Panc1 (cell line): ENCODE measurements around the gene HTR3D. TPM values are rescaled to one million over a fixed set of nuclear protein-coding genes. Genes with fewer than 3 reads are reported as not detected.
"Not testable (repeated sequence)": the region's sequence is repeated elsewhere in the genome, so short reads cannot be mapped to it uniquely, and the experiment has no call there.

ENCODE experiments used
- ATAC-seq: fragments of 200-7000 bp; cut with Tn5 transposase; 2 replicates; pipeline ENCODE4 v1.9.1; 2020; ENCODE audit warnings: mild to moderate bottlenecking, moderate library complexity
- BruUV-seq: library from RNA; stranded (reverse); fragments of 400-500 nt; replicated peaks from 2 replicates; lab custom pipeline; 2021; lab: Mats Ljungman, UMichigan
- CTCF ChIA-PET: fragments of 300-600 bp; sonication (Branson Sonifier 250); formaldehyde crosslinking; loops from one replicate; lab custom pipeline; 2022; ENCODE audit warnings: antibody characterized with exemption; lab: Charles Lee
- POLR2A ChIA-PET: fragments of 300-600 bp; sonication (Branson Sonifier 250); formaldehyde crosslinking; loops from one replicate; lab custom pipeline; 2022; ENCODE audit warnings: antibody characterized with exemption; lab: Charles Lee
- DNase-seq: peaks from one replicate; pipeline ENCODE4 v3.0.0-alpha.2; 2010; ENCODE audit warnings: low read depth, low spot score
- H3K27ac ChIP-seq: 2 replicates; pipeline ENCODE4 v1.5.1; 2011; ENCODE audit warnings: mild to moderate bottlenecking, low read length, inconsistent platforms
- H3K27me3 ChIP-seq: fragments of 200-500 bp; sonication (Bioruptor generic); 2 replicates; pipeline ENCODE4 v1.6.0; 2014; ENCODE audit warnings: low read length, inconsistent platforms; ENCODE audit not compliant: control insufficient read depth, insufficient read depth
- H3K36me3 ChIP-seq: fragments of 200-500 bp; sonication (Bioruptor generic); 2 replicates; pipeline ENCODE4 v1.5.1; 2014; ENCODE audit warnings: inconsistent platforms, mild to moderate bottlenecking, low read length, moderate library complexity; ENCODE audit not compliant: control insufficient read depth, insufficient read depth
- H3K4me1 ChIP-seq: 2 replicates; pipeline ENCODE4 v1.5.1; 2011; ENCODE audit warnings: inconsistent platforms, mild to moderate bottlenecking, low read length, moderate library complexity; ENCODE audit not compliant: control insufficient read depth, insufficient read depth
- H3K4me3 ChIP-seq, 2 experiments: 2 replicates each; pipeline ENCODE4 v1.5.1; 2011 to 2012; ENCODE audit warnings: low read depth in 2 of 2, low read length in 2 of 2, mild to moderate bottlenecking in 2 of 2, inconsistent platforms in 1 of 2, moderate library complexity in 1 of 2
- H3K9me3 ChIP-seq: fragments of 200-500 bp; sonication (Bioruptor generic); 2 replicates; pipeline ENCODE4 v1.5.1; 2014; ENCODE audit warnings: low read depth, mild to moderate bottlenecking, inconsistent platforms, low read length, moderate library complexity; ENCODE audit not compliant: control insufficient read depth, insufficient read depth
- POLR2AphosphoS5 ChIP-seq: IDR thresholded peaks from 2 replicates; pipeline ENCODE4 v1.6.1; 2012; ENCODE audit warnings: mild to moderate bottlenecking, low read depth, low read length, moderate library complexity
- SIN3A ChIP-seq: IDR thresholded peaks from 2 replicates; pipeline ENCODE4 v1.6.1; 2012; ENCODE audit warnings: low read depth, mild to moderate bottlenecking, low read length, moderate library complexity, borderline replicate concordance; ENCODE audit not compliant: insufficient read depth
- TCF7L2 ChIP-seq: IDR thresholded peaks from 2 replicates; pipeline ENCODE4 v1.6.1; 2011; ENCODE audit warnings: mild to moderate bottlenecking, low read depth, low read length, inconsistent platforms
- in situ Hi-C: cut with HindIII; loops from 2 replicates; pipeline ENCODE4 v1.10.0; 2016; ENCODE audit warnings: low sequenced_read_pairs, low pct_unique_long_range_greater_than_20kb
- intact Hi-C: fragments of 100-400 bp; cut with micrococcal nuclease; formaldehyde crosslinking; loops from one replicate; pipeline ENCODE4 v1.10.0; 2022; ENCODE audit not compliant: unreplicated experiment
- total RNA-seq: library from RNA; stranded (reverse); gene quantifications from one replicate; pipeline ENCODE4 v1.2.1, GENCODE V29; 2021; ENCODE audit not compliant: unreplicated experiment
- TF ChIP-seq, protein P1 (sequence below): fragments of 450-650 bp; IDR thresholded peaks from 2 replicates; pipeline ENCODE4 v1.5.1; 2017; ENCODE audit warnings: mild to moderate bottlenecking
- TF ChIP-seq, protein P2 (sequence below), 2 experiments: IDR thresholded peaks; 2 replicates each; pipeline ENCODE4 v1.6.1; 2011 to 2012; ENCODE audit warnings: low read depth in 2 of 2, control low read depth in 1 of 2, low read length in 1 of 2, mild to moderate bottlenecking in 1 of 2, moderate library complexity in 1 of 2; ENCODE audit not compliant: insufficient read depth in 1 of 2

The HTR3D gene
- total RNA-seq, 1 experiment from 2014 or later: not detected

DNA sequence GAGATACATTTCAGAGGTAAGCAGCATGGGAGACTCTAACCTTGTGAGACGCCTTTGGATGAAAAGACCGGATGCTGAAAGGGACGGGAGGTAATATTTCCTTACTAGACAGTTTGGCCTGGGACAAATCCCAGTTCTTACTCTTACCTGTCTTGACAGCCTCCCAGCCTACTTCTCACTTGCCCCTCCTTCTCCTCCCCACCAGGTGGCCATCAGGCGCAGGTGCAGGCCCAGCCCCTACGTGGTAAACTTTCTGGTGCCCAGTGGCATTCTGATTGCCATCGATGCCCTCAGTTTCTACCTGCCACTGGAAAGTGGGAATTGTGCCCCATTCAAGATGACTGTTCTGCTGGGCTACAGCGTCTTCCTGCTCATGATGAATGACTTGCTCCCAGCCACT lies 6.3 kb downstream of the HTR3D start:
- H3K27ac ChIP-seq: no peak overlapping the region
- DNase-seq (no peak), ATAC-seq (no peak)
- in situ Hi-C loops: no loop called here
- intact Hi-C loops: no loop called here
- H3K36me3 ChIP-seq: no peaks in the 10 kb centered on the region
- ChIA-PET CTCF (no interaction called here), POLR2A (no interaction called here)
- TF ChIP-seq SIN3A (no peak), POLR2AphosphoS5 (no peak)
- TF ChIP-seq, protein P1, sequence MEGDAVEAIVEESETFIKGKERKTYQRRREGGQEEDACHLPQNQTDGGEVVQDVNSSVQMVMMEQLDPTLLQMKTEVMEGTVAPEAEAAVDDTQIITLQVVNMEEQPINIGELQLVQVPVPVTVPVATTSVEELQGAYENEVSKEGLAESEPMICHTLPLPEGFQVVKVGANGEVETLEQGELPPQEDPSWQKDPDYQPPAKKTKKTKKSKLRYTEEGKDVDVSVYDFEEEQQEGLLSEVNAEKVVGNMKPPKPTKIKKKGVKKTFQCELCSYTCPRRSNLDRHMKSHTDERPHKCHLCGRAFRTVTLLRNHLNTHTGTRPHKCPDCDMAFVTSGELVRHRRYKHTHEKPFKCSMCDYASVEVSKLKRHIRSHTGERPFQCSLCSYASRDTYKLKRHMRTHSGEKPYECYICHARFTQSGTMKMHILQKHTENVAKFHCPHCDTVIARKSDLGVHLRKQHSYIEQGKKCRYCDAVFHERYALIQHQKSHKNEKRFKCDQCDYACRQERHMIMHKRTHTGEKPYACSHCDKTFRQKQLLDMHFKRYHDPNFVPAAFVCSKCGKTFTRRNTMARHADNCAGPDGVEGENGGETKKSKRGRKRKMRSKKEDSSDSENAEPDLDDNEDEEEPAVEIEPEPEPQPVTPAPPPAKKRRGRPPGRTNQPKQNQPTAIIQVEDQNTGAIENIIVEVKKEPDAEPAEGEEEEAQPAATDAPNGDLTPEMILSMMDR: no peak
- TF ChIP-seq, protein P2, sequence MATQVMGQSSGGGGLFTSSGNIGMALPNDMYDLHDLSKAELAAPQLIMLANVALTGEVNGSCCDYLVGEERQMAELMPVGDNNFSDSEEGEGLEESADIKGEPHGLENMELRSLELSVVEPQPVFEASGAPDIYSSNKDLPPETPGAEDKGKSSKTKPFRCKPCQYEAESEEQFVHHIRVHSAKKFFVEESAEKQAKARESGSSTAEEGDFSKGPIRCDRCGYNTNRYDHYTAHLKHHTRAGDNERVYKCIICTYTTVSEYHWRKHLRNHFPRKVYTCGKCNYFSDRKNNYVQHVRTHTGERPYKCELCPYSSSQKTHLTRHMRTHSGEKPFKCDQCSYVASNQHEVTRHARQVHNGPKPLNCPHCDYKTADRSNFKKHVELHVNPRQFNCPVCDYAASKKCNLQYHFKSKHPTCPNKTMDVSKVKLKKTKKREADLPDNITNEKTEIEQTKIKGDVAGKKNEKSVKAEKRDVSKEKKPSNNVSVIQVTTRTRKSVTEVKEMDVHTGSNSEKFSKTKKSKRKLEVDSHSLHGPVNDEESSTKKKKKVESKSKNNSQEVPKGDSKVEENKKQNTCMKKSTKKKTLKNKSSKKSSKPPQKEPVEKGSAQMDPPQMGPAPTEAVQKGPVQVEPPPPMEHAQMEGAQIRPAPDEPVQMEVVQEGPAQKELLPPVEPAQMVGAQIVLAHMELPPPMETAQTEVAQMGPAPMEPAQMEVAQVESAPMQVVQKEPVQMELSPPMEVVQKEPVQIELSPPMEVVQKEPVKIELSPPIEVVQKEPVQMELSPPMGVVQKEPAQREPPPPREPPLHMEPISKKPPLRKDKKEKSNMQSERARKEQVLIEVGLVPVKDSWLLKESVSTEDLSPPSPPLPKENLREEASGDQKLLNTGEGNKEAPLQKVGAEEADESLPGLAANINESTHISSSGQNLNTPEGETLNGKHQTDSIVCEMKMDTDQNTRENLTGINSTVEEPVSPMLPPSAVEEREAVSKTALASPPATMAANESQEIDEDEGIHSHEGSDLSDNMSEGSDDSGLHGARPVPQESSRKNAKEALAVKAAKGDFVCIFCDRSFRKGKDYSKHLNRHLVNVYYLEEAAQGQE (IDR thresholded peaks at IDR 0.05; ENCODE audit: insufficient read depth in 1 of 2, low read depth in 2 of 2, low read length in 1 of 2): no peak
- peaks cover 7% of the 10 kb centered on the region; the same call in 1 of the 2 replicates for H3K27me3 ChIP-seq
- no peaks in the 10 kb centered on the region for H3K4me1 ChIP-seq
- H3K4me3 ChIP-seq: no peak overlapping the region
- BruUV-seq: no TSS peak
- H3K9me3 ChIP-seq: no peaks in the 10 kb centered on the region

- DNase-seq, ATAC-seq, BruUV-seq, H3K4me1 ChIP-seq, H3K9me3 ChIP-seq, H3K27me3 ChIP-seq, in situ Hi-C loops, intact Hi-C loops, CTCF ChIA-PET, H3K4me3 ChIP-seq, H3K36me3 ChIP-seq, H3K27ac ChIP-seq, POLR2A ChIA-PET: not testable (repeated sequence)
Measured at GRCh38 chr3:184038307-184038706, 6.8 kb downstream of the HTR3D start.

- ATAC-seq (no peak), DNase-seq (no peak)
- TF ChIP-seq SIN3A (no peak), POLR2AphosphoS5 (no peak), TCF7L2 (no peak)
- TF ChIP-seq, protein P1: no peak
- TF ChIP-seq, protein P2 (IDR thresholded peaks at IDR 0.05; ENCODE audit: insufficient read depth in 1 of 2, low read depth in 2 of 2, low read length in 1 of 2): no peak
- no peak overlapping the region for H3K27ac ChIP-seq
- ChIA-PET POLR2A (no interaction called here), CTCF (interaction anchor here (0.6 to 1.1 kb wide), 2 partner anchors 10 to 95 kb away, joined by 3 to 5 read pairs; partner anchors contain the start of gene EIF2B5)
- no peak overlapping the region for H3K4me3 ChIP-seq
- in situ Hi-C loops: no loop called here
- no peaks in the 10 kb centered on the region for H3K4me1 ChIP-seq
- H3K36me3 ChIP-seq: no peaks in the 10 kb centered on the region
- BruUV-seq: no TSS peak
- no peaks in the 10 kb centered on the region for H3K9me3 ChIP-seq
- intact Hi-C loops: no loop called here
- H3K27me3 ChIP-seq: peaks cover 4% of the 10 kb centered on the region; the same call in 1 of the 2 replicates
Measured at GRCh38 chr3:184039414-184039813, 7.9 kb downstream of the HTR3D start.
